MM.1S (cell line): ENCODE measurements around the gene SLC12A3.
A peak's percentile ranks its signal among the peaks of the same experiment; 100 is the strongest.

Experiments used
- DNase-seq: peaks from one replicate; pipeline ENCODE4 v3.0.0-alpha.2; 2015
- H2AFZ ChIP-seq: fragments of 300-600 bp; sonication (generic); 2 replicates; pipeline ENCODE4 v1.6.0; 2016; ENCODE audit warnings: antibody characterized with exemption, low read length
- H3F3A ChIP-seq: fragments of 300-600 bp; sonication (generic); 2 replicates; pipeline ENCODE4 v1.6.1; 2016; ENCODE audit warnings: mild to moderate bottlenecking, antibody characterized with exemption, low read length, moderate library complexity, mixed read lengths; ENCODE audit not compliant: insufficient read depth
- H3K27ac ChIP-seq: fragments of 300-600 bp; sonication (generic); 2 replicates; pipeline ENCODE4 v1.5.1; 2016; ENCODE audit warnings: mild to moderate bottlenecking, low read length
- H3K27me3 ChIP-seq: fragments of 300-600 bp; sonication (generic); replicated peaks from 2 replicates; pipeline ENCODE4 v1.6.0; 2016; ENCODE audit warnings: low read length; ENCODE audit not compliant: insufficient read depth
- H3K36me3 ChIP-seq: fragments of 300-600 bp; sonication (generic); replicated peaks from 2 replicates; pipeline ENCODE4 v1.6.1; 2016; ENCODE audit warnings: mild to moderate bottlenecking, low read length, mixed read lengths; ENCODE audit not compliant: insufficient read depth
- H3K4me1 ChIP-seq: fragments of 300-600 bp; sonication (generic); 2 replicates; pipeline ENCODE4 v1.6.1; 2016; ENCODE audit warnings: low read length, mixed read lengths
- H3K4me2 ChIP-seq: fragments of 300-600 bp; sonication (generic); 2 replicates; pipeline ENCODE4 v1.6.0; 2016; ENCODE audit warnings: low read depth, low read length
- H3K4me3 ChIP-seq: fragments of 300-600 bp; sonication (generic); 2 replicates; pipeline ENCODE4 v1.5.1; 2016; ENCODE audit warnings: low read length, mixed read lengths
- H3K79me2 ChIP-seq: fragments of 300-600 bp; sonication (generic); 2 replicates; pipeline ENCODE4 v1.6.1; 2016; ENCODE audit warnings: mixed run types, low read length, mixed read lengths
- H3K9ac ChIP-seq: fragments of 300-600 bp; sonication (generic); 2 replicates; pipeline ENCODE4 v1.6.1; 2016; ENCODE audit warnings: low read length, mixed read lengths
- H3K9me2 ChIP-seq: fragments of 300-600 bp; sonication (generic); replicated peaks from 2 replicates; pipeline ENCODE4 v1.6.1; 2016; ENCODE audit warnings: mild to moderate bottlenecking, low read length, mixed read lengths; ENCODE audit not compliant: insufficient read depth
- H3K9me3 ChIP-seq: fragments of 300-600 bp; sonication (generic); replicated peaks from 2 replicates; pipeline ENCODE4 v1.6.1; 2016; ENCODE audit warnings: mild to moderate bottlenecking, low read length, mixed read lengths; ENCODE audit not compliant: insufficient read depth
- H4K20me1 ChIP-seq: fragments of 300-600 bp; sonication (generic); 2 replicates; pipeline ENCODE4 v1.6.1; 2016; ENCODE audit warnings: mild to moderate bottlenecking, low read length, moderate library complexity, mixed read lengths; ENCODE audit not compliant: insufficient read depth
- EZH2 ChIP-seq: fragments of 300-600 bp; sonication (generic); optimal IDR thresholded peaks from 2 replicates; pipeline ENCODE3; 2017; ENCODE audit warnings: low read depth, mild to moderate bottlenecking, antibody characterized with exemption, low read length, mixed read lengths
- EZH2phosphoT487 ChIP-seq: fragments of 300-600 bp; sonication (generic); IDR thresholded peaks from 2 replicates; pipeline ENCODE4 v1.6.1; 2018; ENCODE audit warnings: antibody characterized with exemption, low read length
- TF ChIP-seq, protein P1 (sequence below): fragments of 300-600 bp; sonication (generic); IDR thresholded peaks from 2 replicates; pipeline ENCODE4 v1.5.1; 2016; ENCODE audit warnings: antibody characterized with exemption, low read length, mixed read lengths

The SLC12A3 gene

DNA sequence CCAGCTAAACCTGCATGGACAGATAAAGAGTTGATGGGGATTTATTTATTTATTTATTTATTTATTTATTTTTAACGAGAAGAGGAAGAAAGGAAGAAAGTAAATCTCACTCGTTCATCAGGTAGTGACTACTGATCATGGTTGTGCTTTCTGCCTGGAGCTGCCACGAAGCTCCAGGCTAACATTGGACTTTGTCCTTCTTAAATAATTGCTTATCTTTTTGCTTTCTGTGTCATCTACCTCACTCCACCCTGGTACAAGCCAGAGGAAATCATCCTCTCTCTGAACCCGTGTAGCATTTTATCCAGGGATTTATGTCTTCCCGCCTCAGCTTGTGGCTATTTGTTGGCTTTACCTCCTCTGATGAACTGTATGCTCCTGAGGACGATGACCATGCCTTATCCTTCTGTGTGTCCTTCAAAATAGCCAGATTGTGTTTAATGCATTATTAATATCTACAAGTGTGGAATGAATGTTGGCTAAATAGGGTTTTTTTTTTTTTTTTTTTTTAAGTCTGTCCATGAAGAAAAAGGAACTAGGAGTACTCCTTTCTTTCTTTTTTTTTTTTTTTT, 8.0 kb upstream of the SLC12A3 start:
- no peak overlapping the region for H3K4me2 ChIP-seq
- peaks cover 25% of the 10 kb centered on the region for H3K4me1 ChIP-seq
- no peak for DNase-seq
- no peak overlapping the region for H3K27ac ChIP-seq
- H3K9ac ChIP-seq, result no peak overlapping the region
- no peaks in the 10 kb centered on the region for H3K27me3 ChIP-seq
- TF ChIP-seq EZH2phosphoT487 (no peak), EZH2 (no peak)
- TF ChIP-seq, protein P1, sequence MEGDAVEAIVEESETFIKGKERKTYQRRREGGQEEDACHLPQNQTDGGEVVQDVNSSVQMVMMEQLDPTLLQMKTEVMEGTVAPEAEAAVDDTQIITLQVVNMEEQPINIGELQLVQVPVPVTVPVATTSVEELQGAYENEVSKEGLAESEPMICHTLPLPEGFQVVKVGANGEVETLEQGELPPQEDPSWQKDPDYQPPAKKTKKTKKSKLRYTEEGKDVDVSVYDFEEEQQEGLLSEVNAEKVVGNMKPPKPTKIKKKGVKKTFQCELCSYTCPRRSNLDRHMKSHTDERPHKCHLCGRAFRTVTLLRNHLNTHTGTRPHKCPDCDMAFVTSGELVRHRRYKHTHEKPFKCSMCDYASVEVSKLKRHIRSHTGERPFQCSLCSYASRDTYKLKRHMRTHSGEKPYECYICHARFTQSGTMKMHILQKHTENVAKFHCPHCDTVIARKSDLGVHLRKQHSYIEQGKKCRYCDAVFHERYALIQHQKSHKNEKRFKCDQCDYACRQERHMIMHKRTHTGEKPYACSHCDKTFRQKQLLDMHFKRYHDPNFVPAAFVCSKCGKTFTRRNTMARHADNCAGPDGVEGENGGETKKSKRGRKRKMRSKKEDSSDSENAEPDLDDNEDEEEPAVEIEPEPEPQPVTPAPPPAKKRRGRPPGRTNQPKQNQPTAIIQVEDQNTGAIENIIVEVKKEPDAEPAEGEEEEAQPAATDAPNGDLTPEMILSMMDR, result no peak
- no peaks in the 10 kb centered on the region for H3K36me3 ChIP-seq
- no peaks in the 10 kb centered on the region for H3K9me2 ChIP-seq
- no peaks in the 10 kb centered on the region for H4K20me1 ChIP-seq
- peaks cover 22% of the 10 kb centered on the region for H3F3A ChIP-seq
- no peak overlapping the region for H3K4me3 ChIP-seq
- H3K9me3 ChIP-seq, result no peaks in the 10 kb centered on the region
- no peaks in the 10 kb centered on the region for H3K79me2 ChIP-seq
- no peak overlapping the region for H2AFZ ChIP-seq

DNA sequence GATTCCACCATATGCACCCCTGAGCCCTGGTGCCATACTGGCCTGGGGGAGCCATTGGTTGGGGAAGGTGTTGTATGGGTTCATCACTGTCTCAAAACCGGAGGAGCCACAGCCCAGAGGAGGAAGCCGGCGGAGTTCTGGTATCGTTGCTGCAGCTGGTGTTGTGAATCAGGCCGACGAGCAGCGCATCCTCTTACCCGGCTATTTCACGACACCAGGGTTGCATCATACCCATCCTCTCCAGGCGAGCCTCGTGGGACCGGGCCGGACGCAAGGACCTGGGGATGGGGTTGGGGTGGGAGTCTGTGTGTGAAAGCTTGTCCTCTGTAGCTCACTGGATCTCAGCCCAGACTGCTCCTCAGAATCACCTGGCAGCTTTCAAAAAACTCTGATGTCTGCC, 6.6 kb upstream of the SLC12A3 start:
- Histone ChIP-seq H3K4me3 (no peak overlapping the region), H3K27ac (no peak overlapping the region), H3K79me2 (no peaks in the 10 kb centered on the region), H3K9me2 (no peaks in the 10 kb centered on the region), H2AFZ (no peak overlapping the region), H3K27me3 (no peaks in the 10 kb centered on the region), H3K4me2 (no peak overlapping the region), H3K9me3 (no peaks in the 10 kb centered on the region), H4K20me1 (no peaks in the 10 kb centered on the region), H3K9ac (no peak overlapping the region), H3K4me1 (peaks cover 39% of the 10 kb centered on the region), H3F3A (peaks cover 33% of the 10 kb centered on the region), H3K36me3 (no peaks in the 10 kb centered on the region)
- TF ChIP-seq EZH2phosphoT487 (no peak), EZH2 (no peak)
- TF ChIP-seq, protein P1, result no peak
- no peak for DNase-seq

- Histone ChIP-seq H3K36me3 (no peaks in the 10 kb centered on the region), H2AFZ (no peak overlapping the region), H3K27me3 (no peaks in the 10 kb centered on the region), H3K4me3 (no peak overlapping the region), H4K20me1 (no peaks in the 10 kb centered on the region), H3K79me2 (no peaks in the 10 kb centered on the region), H3K9ac (no peak overlapping the region), H3K9me2 (no peaks in the 10 kb centered on the region), H3K9me3 (no peaks in the 10 kb centered on the region), H3K27ac (peak overlapping the region; percentile 95; the same call in 1 of the 2 replicates), H3K4me2 (peak overlapping the region; percentile 33; the same call in 1 of the 2 replicates), H3F3A (peaks cover 33% of the 10 kb centered on the region), H3K4me1 (peaks cover 40% of the 10 kb centered on the region)
- DNase-seq, result no peak
- TF ChIP-seq EZH2phosphoT487 (no peak), EZH2 (no peak)
- TF ChIP-seq, protein P1, result no peak
Measured at GRCh38 chr16:56859636-56860035, 5.4 kb upstream of the SLC12A3 start.
